Right ventricle myocardium inferior (tissue), 1 donor: ENCODE results near the gene UBE3D. TPM values are rescaled to one million over a fixed set of nuclear protein-coding genes. Genes with fewer than 3 reads are reported as not detected.

ENCODE experiments used
- ATAC-seq: fragments of 200-7000 bp; cut with Tn5 transposase; one replicate; pipeline ENCODE4 v1.9.1; 2020; ENCODE audit warnings: mild to moderate bottlenecking, moderate library complexity
- DNase-seq: peaks from one replicate; pipeline ENCODE4 v3.0.0; 2021; ENCODE audit errors: missing footprints
- intact Hi-C: fragments of 100-400 bp; cut with DNase I; formaldehyde crosslinking; loops from one replicate; pipeline ENCODE4 v1.11.0; 2022
- total RNA-seq: library from RNA; stranded (reverse); fragmentation: NEBNext Ultra II Directional; extraction: Animal tissue kit (Norgen Biotek cat#: 25700); gene quantifications from one replicate; pipeline ENCODE4 v1.2.1, GENCODE V29; 2021
- donor health status: DM: no; HTN: yes; CAD: no; lungs with severe emphysema.

The UBE3D gene
- total RNA-seq, 1 donor from 2014 or later = 2.3 TPM

GRCh38 chr6:82987951-82988350 is 77.7 kb downstream of the UBE3D start:
- ATAC-seq (no peak), DNase-seq (no peak)
- intact Hi-C loops = no loop called here

DNA sequence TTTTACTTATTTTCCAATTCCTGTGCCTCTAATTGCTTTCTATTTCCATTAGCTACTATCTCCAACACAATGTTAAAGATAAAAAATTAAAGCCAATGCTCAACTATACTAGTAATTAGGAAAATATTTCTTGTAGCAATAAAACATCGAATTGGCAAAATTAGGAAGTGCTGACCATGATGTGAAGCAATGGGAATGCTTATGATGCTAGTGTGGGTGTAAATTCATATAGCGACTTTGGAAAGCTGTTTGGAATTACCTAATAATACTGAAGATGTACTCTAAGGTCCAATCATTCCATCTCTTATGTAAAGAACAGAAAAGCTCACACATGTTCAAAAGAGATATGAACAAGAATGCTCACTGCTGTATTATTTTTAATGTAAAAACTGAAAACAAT is 78.2 kb downstream of the UBE3D start:
- no peak for DNase-seq
- intact Hi-C loops = no loop called here
- ATAC-seq = no peak

GRCh38 chr6:82984720-82985119 is 80.9 kb downstream of the UBE3D start:
- ATAC-seq (no peak), DNase-seq (no peak)
- intact Hi-C loops = no loop called here

DNA sequence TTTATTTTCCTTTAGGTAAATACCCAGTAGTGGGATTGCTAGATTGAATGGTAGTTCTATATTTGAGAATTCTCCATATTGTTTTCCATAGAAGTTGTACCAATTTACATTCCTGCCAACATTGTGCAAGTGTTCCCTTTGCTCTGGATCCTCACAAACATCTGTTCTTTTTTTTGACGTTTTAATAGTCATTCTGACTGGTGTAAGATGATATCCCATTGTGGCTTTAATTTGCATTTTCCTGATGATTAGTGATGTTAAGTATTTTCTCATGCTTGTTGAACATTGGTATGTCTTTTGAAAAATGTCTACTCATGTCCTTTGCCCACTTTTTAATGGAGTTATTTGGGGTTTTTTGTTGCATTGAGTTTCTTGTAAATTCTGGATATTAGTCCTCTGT is 85.6 kb downstream of the UBE3D start:
- intact Hi-C loops = no loop called here
- ATAC-seq (no peak), DNase-seq (no peak)

- ATAC-seq (no peak), DNase-seq (no peak)
- intact Hi-C loops = no loop called here
Measured at GRCh38 chr6:82979657-82980056, 86.0 kb downstream of the UBE3D start.

GRCh38 chr6:82978362-82978945 is 87.2 kb downstream of the UBE3D start:
- intact Hi-C loops = no loop called here
- ATAC-seq (no peak), DNase-seq (no peak)

GRCh38 chr6:82976179-82976578 is 89.5 kb downstream of the UBE3D start:
- intact Hi-C loops = no loop called here
- DNase-seq = no peak

DNA sequence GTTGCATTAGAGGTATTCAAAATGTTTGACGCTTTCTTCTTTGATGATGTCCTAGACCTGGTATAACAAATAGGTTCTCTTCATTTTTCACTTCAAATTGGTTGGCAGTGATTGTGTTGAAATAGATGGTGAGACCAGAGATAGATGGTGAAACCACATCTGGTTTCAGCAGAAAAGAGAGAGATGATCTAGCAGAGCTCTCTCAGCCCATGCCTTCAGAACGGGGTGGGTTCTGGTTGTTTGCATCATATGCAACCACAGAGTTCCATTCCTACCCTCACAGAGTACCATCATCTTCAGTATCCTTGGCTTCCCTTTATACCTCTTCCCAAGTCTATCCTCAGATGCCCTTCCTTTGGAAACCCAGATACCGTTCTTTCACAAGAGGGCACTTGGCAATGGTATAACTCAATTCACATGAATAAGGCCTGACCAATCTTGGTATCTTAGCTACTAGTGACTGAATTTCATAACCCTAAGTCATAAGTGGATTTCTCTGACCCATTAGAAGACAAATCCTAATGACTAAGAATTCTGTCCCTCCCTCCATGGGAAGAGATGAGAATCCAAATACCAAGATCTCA is 93.7 kb downstream of the UBE3D start:
- no peak for DNase-seq
- no peak for ATAC-seq
- intact Hi-C loops = no loop called here

More at GRCh38 chr6:82976179-82976578, 89.5 kb downstream of the UBE3D start:
- no peak for ATAC-seq

DNA sequence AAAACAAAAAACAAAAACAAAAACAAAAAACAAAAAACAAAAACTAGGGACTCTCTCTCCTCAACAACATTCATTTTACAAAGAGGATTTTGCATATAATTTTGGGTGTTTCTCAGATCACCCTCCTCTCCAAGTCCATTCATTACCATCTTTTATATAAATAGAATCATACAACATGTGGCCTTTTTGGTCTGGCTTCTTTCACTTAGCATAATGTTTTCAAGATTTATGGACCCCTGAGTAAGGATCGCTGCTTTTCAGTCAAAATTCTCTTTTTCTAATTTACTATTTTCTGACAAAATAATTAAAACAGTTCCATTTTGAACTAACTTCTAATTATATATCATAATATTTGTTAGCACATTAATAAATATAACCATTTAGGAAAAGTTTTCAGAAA is 94.8 kb downstream of the UBE3D start:
- DNase-seq (no peak), ATAC-seq (no peak)
- intact Hi-C loops = no loop called here

DNA sequence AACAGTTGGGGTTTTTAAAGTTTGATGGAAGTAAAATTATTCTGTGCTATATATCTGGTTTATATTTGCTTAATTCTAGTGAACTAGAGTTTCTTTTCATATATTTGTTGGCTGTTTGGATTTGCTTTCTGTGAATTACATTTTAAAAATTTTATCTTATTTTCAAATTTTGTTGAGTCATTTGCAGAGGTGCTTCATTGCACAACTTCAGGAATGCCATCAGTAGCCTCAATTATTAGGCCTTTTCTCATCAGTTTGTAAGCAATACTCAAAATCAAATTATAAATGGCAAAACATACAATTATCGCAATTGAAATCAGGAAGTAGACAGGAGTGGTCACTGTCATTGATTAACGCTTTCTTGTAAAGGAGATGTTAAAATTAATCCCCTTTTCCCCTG is 96.9 kb downstream of the UBE3D start:
- no peak for ATAC-seq
- intact Hi-C loops = no loop called here

GRCh38 chr6:82963191-82963925 is 102.3 kb downstream of the UBE3D start:
- DNase-seq (no peak), ATAC-seq (no peak)
- intact Hi-C loops = no loop called here

More for the DNA sequence above, 96.9 kb downstream of the UBE3D start:
- DNase-seq = no peak

DNA sequence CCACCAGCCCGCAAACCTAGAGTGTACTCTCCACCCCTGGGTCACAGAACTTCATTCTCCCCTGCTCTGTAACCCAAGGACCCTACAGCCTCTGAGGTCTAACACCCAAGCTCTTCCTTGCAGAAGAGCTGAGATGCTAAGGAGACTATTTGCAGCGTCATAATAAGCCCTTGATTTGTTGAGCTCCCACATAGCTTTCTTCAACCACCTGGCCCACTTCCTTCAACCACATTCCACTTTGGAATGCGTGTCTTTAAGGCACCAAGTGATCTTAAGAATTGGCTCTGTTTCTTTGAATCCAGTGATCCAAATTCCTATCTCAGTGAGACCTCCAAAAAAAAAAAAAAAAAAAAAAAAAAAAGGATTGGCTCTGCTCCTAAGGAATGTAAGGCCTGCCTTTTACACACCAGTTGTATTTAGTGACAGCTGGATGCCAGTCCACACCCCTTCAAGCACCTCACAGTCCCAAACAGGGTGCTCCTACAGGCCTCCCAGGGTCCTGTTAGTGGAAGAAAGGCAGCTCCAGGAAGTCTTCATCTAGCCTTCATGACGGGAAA is 106.2 kb downstream of the UBE3D start:
- DNase-seq (no peak), ATAC-seq (no peak)
- intact Hi-C loops = no loop called here

DNA sequence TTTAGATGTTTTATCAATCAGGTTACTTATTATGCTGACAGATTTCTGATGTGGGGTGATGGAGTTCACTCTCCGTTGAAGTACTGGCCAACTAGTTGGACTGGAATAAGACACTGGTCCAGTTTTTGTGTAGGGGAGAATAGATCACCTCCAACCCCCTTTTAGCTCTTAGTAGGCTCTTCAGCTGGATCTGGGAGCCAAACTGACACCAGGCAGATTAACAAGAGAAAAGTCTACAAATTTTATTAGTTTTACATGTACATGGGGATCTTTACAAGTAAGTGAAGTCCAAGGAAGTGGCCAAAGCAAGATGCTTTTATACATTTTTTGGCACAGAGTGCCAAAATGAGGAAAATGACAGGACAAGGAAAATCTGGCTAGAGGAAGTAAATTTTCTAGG is 107.1 kb downstream of the UBE3D start:
- intact Hi-C loops = no loop called here

GRCh38 chr6:82957868-82958245 is 107.8 kb downstream of the UBE3D start:
- DNase-seq (no peak), ATAC-seq (no peak)
- intact Hi-C loops = no loop called here

More for the DNA sequence above, 107.1 kb downstream of the UBE3D start:
- DNase-seq (no peak), ATAC-seq (no peak)

DNA sequence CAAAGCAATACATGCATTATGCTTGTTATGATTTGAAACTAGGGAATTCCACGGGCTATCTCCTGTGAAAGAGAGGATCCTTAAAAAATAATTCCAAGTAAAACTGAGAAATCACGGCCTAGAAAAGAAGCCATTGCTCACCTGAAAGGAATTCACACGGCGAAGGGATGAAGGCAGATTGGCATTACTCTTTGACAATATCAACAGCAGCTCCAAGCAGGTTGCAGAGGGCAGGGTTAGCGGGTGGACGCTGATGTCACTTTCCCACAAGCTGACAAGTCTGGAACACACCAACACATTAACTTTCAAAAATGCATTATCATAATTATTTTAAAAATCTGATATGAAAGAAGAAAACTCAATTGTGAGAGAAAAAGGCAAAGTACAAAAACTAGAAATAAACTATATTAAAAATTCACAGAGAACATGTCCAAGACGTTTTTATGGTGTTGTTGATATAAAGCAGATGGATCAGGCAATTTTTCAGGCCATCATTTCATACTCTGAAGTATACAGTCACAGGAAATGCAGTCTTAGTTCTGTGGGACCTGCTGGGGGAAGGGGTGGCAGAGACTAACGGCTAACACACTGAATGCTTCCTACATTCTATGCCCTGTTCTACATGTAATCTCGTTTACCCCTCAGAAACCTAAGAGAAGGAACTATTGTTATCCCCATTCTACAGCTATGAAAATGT is 108.3 kb downstream of the UBE3D start:
- DNase-seq (no peak), ATAC-seq (no peak)
- intact Hi-C loops = no loop called here

GRCh38 chr6:82955841-82956240 is 109.8 kb downstream of the UBE3D start:
- intact Hi-C loops = no loop called here

DNA sequence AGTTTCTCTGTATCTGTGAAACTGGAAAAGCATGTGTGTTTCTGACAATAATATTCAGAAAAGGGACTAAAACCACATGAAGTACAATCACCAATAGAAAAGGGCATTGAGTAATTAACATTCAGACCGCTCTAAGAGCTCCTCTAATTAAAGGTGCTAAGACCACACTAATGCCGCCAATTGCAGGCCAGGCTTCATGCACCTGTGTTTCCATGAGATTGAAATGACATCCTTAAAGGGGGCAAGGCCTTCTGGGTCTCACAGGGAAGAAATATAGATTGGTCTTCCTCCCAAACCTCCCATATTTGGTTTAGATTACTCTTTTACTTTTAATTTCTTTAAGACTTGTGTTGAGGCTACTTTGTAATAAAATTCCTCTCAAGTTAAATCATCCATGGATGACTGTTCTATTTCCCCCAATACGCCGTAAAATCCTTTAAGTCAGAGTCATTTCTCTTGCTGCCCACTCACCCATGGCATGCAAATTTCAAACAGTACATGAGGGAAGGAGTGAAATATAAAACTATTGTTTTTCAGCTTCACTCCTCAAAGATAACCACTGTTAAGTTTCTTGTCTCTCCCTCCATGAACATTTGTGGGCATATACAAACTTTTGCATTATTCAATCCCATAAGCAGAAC is 110.6 kb downstream of the UBE3D start:
- ATAC-seq (no peak), DNase-seq (no peak)
- intact Hi-C loops = no loop called here

More at GRCh38 chr6:82955841-82956240, 109.8 kb downstream of the UBE3D start:
- DNase-seq (no peak), ATAC-seq (no peak)

GRCh38 chr6:82954356-82954755 is 111.3 kb downstream of the UBE3D start:
- ATAC-seq (no peak), DNase-seq (no peak)
- intact Hi-C loops = no loop called here

DNA sequence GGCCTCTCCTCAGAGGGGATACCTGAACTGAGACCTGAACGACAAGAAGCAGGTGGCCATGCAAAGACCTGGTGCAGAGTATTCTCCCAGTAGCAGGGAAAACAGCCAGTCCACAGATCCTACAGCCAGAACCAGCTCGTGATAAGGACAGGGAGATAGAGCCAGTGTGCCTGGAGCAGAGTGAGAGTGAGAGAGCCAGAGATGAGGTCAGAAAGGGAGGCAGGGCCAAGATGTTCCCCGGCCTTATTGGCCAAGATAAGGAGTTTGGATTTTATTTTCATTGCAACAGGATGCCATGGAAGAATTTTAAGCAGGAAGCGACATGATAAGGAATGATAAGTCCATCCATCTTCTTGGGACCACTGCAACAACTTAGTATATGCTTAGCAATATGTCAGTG is 111.8 kb downstream of the UBE3D start:
- intact Hi-C loops = no loop called here
- ATAC-seq = peak; percentile 93
- no peak for DNase-seq
